HFF-Myc (cell line): ENCODE data around the gene EFCAB12.

Experiments
- DNase-seq: peaks from one replicate; pipeline ENCODE4 v3.0.0-alpha.2; 2011; ENCODE audit warnings: low read depth; ENCODE audit errors: extremely low read depth
- H3K4me3 ChIP-seq: replicated peaks from 2 replicates; pipeline ENCODE4 v1.5.1; 2011; ENCODE audit warnings: low read depth, mild to moderate bottlenecking, control low read depth, low read length
- CTCF ChIP-seq: IDR thresholded peaks from 2 replicates; pipeline ENCODE4 v1.5.1; 2012; ENCODE audit warnings: mild to moderate bottlenecking, low read depth, low read length, control low read depth; ENCODE audit errors: missing control alignments

The EFCAB12 gene

GRCh38 chr3:129440618-129441190, 12.3 kb upstream of the EFCAB12 start:
- no peak for DNase-seq
- no peak for TF ChIP-seq CTCF
- peak overlapping the region; percentile 90 for H3K4me3 ChIP-seq

DNA sequence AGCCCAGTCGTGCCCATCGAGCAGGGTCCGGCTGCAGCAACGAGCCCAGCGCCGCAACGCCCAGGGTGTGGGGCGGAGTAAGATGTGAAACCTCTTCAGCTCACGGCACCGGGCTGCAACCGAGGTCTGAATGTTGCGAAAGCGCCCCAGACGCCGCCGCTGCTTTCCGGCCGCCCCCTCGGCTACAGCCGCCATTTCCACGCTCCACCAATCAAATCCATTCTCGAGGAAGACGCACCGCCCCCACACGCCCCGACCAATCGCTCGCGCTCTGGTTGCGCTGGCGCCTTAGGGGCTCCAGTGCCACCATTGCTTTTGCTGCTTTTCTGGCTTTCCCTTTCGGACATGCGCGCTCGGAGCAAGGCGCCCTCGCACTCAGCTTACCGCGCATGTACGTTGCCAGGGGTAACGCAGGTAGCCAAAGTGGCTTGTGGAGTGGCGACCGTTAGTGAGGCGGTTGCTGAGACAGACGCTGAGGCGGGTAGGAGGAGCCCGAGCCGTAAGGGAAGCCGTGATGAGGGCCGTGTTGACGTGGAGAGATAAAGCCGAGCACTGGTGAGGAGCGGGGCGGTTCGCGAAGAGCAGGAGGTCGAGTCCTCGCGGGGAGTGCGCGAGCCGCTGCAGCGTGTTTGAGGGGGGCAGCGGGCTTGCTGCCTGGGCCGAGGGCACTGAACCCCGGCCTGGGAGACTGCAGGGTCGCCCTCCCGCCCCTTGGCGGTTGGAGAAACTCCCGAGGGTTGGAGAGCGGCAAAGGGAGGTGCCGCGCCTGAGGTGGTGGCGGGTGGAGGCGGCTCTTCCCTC, 11.6 kb upstream of the EFCAB12 start, which contains the start of the genes IFT122 and MBD4:
IFT122 (plus strand) TSS at position 408 of the 801 bp plus-strand sequence; CDS start at position 515, 107 bp downstream.
MBD4 (minus strand) TSS at position 132 of the 801 bp plus-strand sequence; CDS start at position 17, 115 bp downstream.
- H3K4me3 ChIP-seq: peak within 1 kb of the TSS; percentile 90
- no peak for TF ChIP-seq CTCF
- peak; percentile 99 for DNase-seq

- DNase-seq: no peak
- peak overlapping the region; percentile 90 for H3K4me3 ChIP-seq
- TF ChIP-seq CTCF: no peak
Measured at GRCh38 chr3:129439226-129439816, 10.9 kb upstream of the EFCAB12 start.

DNA sequence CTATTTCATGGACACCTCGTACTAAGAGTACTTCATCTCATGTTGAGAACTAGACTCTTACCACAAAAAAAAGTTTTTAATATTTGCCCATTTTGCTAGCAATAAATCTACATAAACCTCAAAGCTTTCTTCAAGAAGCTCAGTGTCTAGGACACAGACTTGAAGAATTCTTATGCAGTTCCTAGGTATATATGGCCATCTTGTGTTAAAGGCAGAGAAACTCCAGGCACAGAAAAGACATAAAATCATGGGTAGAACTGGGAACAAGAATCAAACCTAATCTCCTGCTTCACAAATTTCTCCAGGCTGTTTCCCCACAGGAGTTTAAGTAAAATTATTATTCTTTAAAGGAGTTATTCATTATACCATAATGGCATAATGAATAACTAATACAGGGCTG, 6.9 kb upstream of the EFCAB12 start:
- TF ChIP-seq CTCF: no peak
- H3K4me3 ChIP-seq: no peak overlapping the region
- no peak for DNase-seq

DNA sequence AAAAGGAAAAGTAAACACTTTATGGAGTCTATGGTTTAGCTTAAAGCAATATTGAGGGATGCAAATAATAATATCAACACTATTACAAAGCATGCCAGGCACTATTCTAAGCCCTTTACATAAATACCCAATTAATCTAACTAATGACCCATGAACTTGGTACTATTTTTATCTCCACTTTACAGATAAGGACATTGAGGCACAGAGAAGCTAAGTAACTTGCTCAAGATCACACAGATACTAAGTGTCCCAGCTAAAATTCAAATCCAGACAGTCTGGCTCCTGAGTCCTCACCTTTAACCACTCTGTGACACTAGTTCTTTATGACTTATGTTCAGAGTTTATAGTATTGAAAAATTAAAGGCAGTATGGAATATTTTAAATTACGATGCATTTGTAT, 5.7 kb upstream of the EFCAB12 start:
- no peak overlapping the region for H3K4me3 ChIP-seq
- DNase-seq: no peak
- no peak for TF ChIP-seq CTCF

GRCh38 chr3:129433565-129433964, 5.1 kb upstream of the EFCAB12 start:
- no peak overlapping the region for H3K4me3 ChIP-seq
- no peak for DNase-seq
- TF ChIP-seq CTCF: no peak
